Caco-2 (cell line): ENCODE measurements around the gene LAMP5. TPM values are rescaled to one million over a fixed set of nuclear protein-coding genes. Genes with fewer than 3 reads are reported as not detected.

Experiments
- BruUV-seq: library from RNA; stranded (reverse); fragments of 400-500 nt; replicated peaks from 2 replicates; lab custom pipeline; 2021; lab: Mats Ljungman, UMichigan
- CTCF ChIA-PET: fragments of 300-600 bp; sonication (Branson Sonifier 250); formaldehyde crosslinking; loops from one replicate; lab custom pipeline; 2022; ENCODE audit warnings: antibody characterized with exemption; lab: Charles Lee
- POLR2A ChIA-PET: fragments of 300-600 bp; sonication (Branson Sonifier 250); formaldehyde crosslinking; loops from one replicate; lab custom pipeline; 2022; ENCODE audit warnings: antibody characterized with exemption; lab: Charles Lee
- DNase-seq, 2 experiments: peaks; one replicate each; pipeline versions ENCODE4 v3.0.0 to v3.0.0-alpha.2; 2020 to 2022
- H3K27me3 ChIP-seq: replicated peaks from 2 replicates; pipeline ENCODE4 v1.6.0; 2011; ENCODE audit warnings: low read length; ENCODE audit not compliant: control insufficient read depth, insufficient read depth
- H3K36me3 ChIP-seq: 2 replicates; pipeline ENCODE4 v1.5.1; 2011; ENCODE audit warnings: low read length; ENCODE audit not compliant: control insufficient read depth, insufficient read depth
- H3K4me1 ChIP-seq: fragments of 250-450 bp; sonication (Bioruptor Pico); 2 replicates; pipeline ENCODE4 v1.5.1; 2020; ENCODE audit warnings: mild to moderate bottlenecking
- H3K4me3 ChIP-seq: 2 replicates; pipeline ENCODE4 v1.5.1; 2011; ENCODE audit warnings: low read depth, mild to moderate bottlenecking, control low read depth, low read length
- H3K9me3 ChIP-seq: fragments of 250-450 bp; sonication (Bioruptor Pico); 2 replicates; pipeline ENCODE4 v1.5.1; 2020; ENCODE audit warnings: mild to moderate bottlenecking, moderate library complexity
- H3K27ac Mint-ChIP-seq: one replicate; pipeline ENCODE4 v1.8.0; 2022; ENCODE audit warnings: mixed read lengths; ENCODE audit not compliant: unreplicated experiment
- H3K27me3 Mint-ChIP-seq: one replicate; pipeline ENCODE4 v1.8.0; 2022; ENCODE audit warnings: mixed read lengths; ENCODE audit not compliant: insufficient read depth, unreplicated experiment
- H3K36me3 Mint-ChIP-seq: one replicate; pipeline ENCODE4 v1.8.0; 2022; ENCODE audit warnings: mild to moderate bottlenecking, mixed read lengths; ENCODE audit not compliant: insufficient read depth, unreplicated experiment
- H3K4me1 Mint-ChIP-seq: one replicate; pipeline ENCODE4 v1.8.0; 2022; ENCODE audit warnings: low read depth, mixed read lengths; ENCODE audit not compliant: unreplicated experiment
- H3K4me3 Mint-ChIP-seq: one replicate; pipeline ENCODE4 v1.8.0; 2022; ENCODE audit warnings: mild to moderate bottlenecking, moderate library complexity, mixed read lengths; ENCODE audit not compliant: unreplicated experiment
- H3K9me3 Mint-ChIP-seq: one replicate; pipeline ENCODE4 v1.8.0; 2022; ENCODE audit warnings: mixed read lengths; ENCODE audit not compliant: unreplicated experiment
- intact Hi-C: fragments of 100-400 bp; cut with micrococcal nuclease; formaldehyde crosslinking; loops from one replicate; pipeline ENCODE4 v1.10.0; 2022; ENCODE audit not compliant: unreplicated experiment
- total RNA-seq: library from RNA; stranded (reverse); gene quantifications from 2 replicates; pipeline ENCODE4 v1.2.3, GENCODE V29; 2022
- TF ChIP-seq, protein P1 (sequence below), 2 experiments: fragments of 200-600 bp in 1 of 2; IDR thresholded peaks; 1 replicate in 1 of 2; 2 replicates in 1 of 2; pipeline versions ENCODE4 v1.5.1 to v1.8.0; 2011 to 2022; ENCODE audit warnings: antibody characterized with exemption in 1 of 2, control low read depth in 1 of 2, inconsistent platforms in 1 of 2, low read depth in 1 of 2, low read length in 1 of 2, mild to moderate bottlenecking in 1 of 2, moderate library complexity in 1 of 2; ENCODE audit not compliant: insufficient read depth in 1 of 2, severe bottlenecking in 1 of 2, unreplicated experiment in 1 of 2

The LAMP5 gene
- total RNA-seq, 1 experiment from 2014 or later: not detected

DNA sequence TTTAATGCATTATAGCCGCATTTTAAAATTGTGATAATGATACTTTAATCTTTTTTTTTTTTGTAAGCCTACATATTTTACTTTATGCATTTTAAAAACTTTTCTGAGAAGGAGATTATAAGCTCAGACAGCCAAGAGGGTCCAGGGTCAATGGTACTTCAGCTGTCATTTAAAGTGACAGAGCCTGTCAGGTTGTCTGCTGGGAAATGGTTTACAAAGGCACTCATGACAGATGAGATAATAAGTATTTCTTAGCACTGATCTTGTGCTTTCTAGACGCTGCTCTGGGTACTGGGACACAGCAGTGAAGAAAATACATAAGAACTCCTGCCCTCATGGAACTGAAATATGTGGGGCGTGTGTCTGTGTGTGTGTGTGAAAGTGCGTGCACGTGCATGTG lies 19.6 kb downstream of the LAMP5 start:
- DNase-seq: no peak
- H3K27me3 Mint-ChIP-seq: peaks cover 12% of the 10 kb centered on the region
- no peaks in the 10 kb centered on the region for H3K9me3 ChIP-seq
- BruUV-seq: no TSS peak
- H3K27me3 ChIP-seq: 0 out of 2 replicates have a peak, but pooled peaks cover 1% of the 10 kb centered on the region
- no peaks in the 10 kb centered on the region for H3K9me3 Mint-ChIP-seq
- H3K4me1 Mint-ChIP-seq: no peaks in the 10 kb centered on the region
- H3K4me3 ChIP-seq: no peak overlapping the region
- no peak overlapping the region for H3K4me3 Mint-ChIP-seq
- H3K36me3 ChIP-seq: no peaks in the 10 kb centered on the region
- no peaks in the 10 kb centered on the region for H3K36me3 Mint-ChIP-seq
- CTCF ChIA-PET: no interaction called here
- no peak overlapping the region for H3K27ac Mint-ChIP-seq
- H3K4me1 ChIP-seq: no peaks in the 10 kb centered on the region
- TF ChIP-seq, protein P1, sequence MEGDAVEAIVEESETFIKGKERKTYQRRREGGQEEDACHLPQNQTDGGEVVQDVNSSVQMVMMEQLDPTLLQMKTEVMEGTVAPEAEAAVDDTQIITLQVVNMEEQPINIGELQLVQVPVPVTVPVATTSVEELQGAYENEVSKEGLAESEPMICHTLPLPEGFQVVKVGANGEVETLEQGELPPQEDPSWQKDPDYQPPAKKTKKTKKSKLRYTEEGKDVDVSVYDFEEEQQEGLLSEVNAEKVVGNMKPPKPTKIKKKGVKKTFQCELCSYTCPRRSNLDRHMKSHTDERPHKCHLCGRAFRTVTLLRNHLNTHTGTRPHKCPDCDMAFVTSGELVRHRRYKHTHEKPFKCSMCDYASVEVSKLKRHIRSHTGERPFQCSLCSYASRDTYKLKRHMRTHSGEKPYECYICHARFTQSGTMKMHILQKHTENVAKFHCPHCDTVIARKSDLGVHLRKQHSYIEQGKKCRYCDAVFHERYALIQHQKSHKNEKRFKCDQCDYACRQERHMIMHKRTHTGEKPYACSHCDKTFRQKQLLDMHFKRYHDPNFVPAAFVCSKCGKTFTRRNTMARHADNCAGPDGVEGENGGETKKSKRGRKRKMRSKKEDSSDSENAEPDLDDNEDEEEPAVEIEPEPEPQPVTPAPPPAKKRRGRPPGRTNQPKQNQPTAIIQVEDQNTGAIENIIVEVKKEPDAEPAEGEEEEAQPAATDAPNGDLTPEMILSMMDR (IDR thresholded peaks at IDR 0.05; ENCODE audit: insufficient read depth in 1 of 2, low read depth in 1 of 2, low read length in 1 of 2, severe bottlenecking in 1 of 2, unreplicated experiment in 1 of 2): no peak
- POLR2A ChIA-PET: no interaction called here
- intact Hi-C loops: no loop called here

DNA sequence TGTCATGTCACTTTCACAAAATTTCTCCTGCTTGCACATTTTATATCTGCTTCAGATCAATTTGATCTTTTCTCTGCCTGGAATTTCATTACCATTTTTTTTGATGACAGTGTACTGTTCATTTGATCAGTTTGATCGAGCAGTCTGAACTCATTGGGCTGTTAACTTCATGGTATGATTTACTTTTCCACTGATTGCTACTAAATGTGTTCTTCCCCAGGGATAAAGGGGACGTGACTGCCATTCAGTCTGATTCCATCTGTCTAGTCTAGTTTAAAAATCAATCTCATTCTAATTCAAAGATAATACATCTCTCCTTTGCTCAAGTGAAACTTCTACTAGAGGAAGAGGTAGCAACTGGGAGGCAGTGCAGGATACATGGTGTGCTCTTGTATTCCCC lies 21.1 kb downstream of the LAMP5 start:
- CTCF ChIA-PET: no interaction called here
- H3K27me3 ChIP-seq: 0 out of 2 replicates have a peak, but pooled peaks cover 1% of the 10 kb centered on the region

DNA sequence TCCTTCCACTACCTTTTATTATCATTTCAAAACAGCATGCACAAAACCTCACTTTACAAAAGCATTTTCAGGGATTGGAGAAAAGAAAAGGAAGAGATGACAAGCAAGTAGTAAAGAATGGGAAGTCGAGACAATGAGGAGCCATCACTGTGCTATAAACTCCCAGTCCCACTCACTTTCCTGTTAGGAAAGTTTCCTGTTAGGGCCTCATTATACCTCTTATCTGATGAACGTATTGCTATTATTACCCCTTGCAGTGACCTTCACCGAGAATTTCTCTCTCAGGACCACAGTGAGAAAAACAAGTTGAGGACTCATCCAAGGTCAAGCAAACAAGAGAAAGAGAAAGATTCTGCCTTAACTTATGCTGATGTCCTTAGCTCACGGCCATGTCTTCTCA lies 28.8 kb downstream of the LAMP5 start:
- ChIA-PET POLR2A (no interaction called here), CTCF (no interaction called here)
- H3K4me3 Mint-ChIP-seq: no peak overlapping the region
- H3K4me3 ChIP-seq: no peak overlapping the region
- H3K27me3 ChIP-seq: no peaks in the 10 kb centered on the region
- TF ChIP-seq, protein P1 (IDR thresholded peaks at IDR 0.05; ENCODE audit: insufficient read depth in 1 of 2, low read depth in 1 of 2, low read length in 1 of 2, severe bottlenecking in 1 of 2, unreplicated experiment in 1 of 2): no peak
- H3K36me3 ChIP-seq: no peaks in the 10 kb centered on the region
- intact Hi-C loops: no loop called here
- H3K9me3 Mint-ChIP-seq: no peaks in the 10 kb centered on the region
- no peak for DNase-seq
- no peaks in the 10 kb centered on the region for H3K36me3 Mint-ChIP-seq
- no peaks in the 10 kb centered on the region for H3K9me3 ChIP-seq
- H3K4me1 ChIP-seq: no peaks in the 10 kb centered on the region
- H3K27ac Mint-ChIP-seq: no peak overlapping the region
- peaks cover 18% of the 10 kb centered on the region for H3K27me3 Mint-ChIP-seq
- no TSS peak for BruUV-seq
- no peaks in the 10 kb centered on the region for H3K4me1 Mint-ChIP-seq

More for the DNA sequence above, 21.1 kb downstream of the LAMP5 start:
- no peak overlapping the region for H3K27ac Mint-ChIP-seq
- H3K9me3 Mint-ChIP-seq: no peaks in the 10 kb centered on the region
- BruUV-seq: no TSS peak
- POLR2A ChIA-PET: no interaction called here
- Histone ChIP-seq H3K36me3 (no peaks in the 10 kb centered on the region), H3K4me3 (no peak overlapping the region), H3K4me1 (no peaks in the 10 kb centered on the region), H3K9me3 (no peaks in the 10 kb centered on the region)
- no peaks in the 10 kb centered on the region for H3K36me3 Mint-ChIP-seq
- TF ChIP-seq, protein P1 (IDR thresholded peaks at IDR 0.05; ENCODE audit: insufficient read depth in 1 of 2, low read depth in 1 of 2, low read length in 1 of 2, severe bottlenecking in 1 of 2, unreplicated experiment in 1 of 2): no peak
- no peak overlapping the region for H3K4me3 Mint-ChIP-seq
- H3K27me3 Mint-ChIP-seq: peaks cover 15% of the 10 kb centered on the region
- H3K4me1 Mint-ChIP-seq: no peaks in the 10 kb centered on the region
- DNase-seq: no peak
- intact Hi-C loops: no loop called here
